ENCODE measurements around the gene FCHO1. TPM values are rescaled to one million over a fixed set of nuclear protein-coding genes. Genes with fewer than 3 reads are reported as not detected.
A peak's percentile ranks its signal among the peaks of the same experiment; 100 is the strongest.
"Not testable (repeated sequence)": the region's sequence is repeated elsewhere in the genome, so short reads cannot be mapped to it uniquely, and the experiment has no call there.

The FCHO1 gene
- total RNA-seq, 3 donors from 2014 or later = 1.6 to 5.3 (median 2.9) TPM

DNA sequence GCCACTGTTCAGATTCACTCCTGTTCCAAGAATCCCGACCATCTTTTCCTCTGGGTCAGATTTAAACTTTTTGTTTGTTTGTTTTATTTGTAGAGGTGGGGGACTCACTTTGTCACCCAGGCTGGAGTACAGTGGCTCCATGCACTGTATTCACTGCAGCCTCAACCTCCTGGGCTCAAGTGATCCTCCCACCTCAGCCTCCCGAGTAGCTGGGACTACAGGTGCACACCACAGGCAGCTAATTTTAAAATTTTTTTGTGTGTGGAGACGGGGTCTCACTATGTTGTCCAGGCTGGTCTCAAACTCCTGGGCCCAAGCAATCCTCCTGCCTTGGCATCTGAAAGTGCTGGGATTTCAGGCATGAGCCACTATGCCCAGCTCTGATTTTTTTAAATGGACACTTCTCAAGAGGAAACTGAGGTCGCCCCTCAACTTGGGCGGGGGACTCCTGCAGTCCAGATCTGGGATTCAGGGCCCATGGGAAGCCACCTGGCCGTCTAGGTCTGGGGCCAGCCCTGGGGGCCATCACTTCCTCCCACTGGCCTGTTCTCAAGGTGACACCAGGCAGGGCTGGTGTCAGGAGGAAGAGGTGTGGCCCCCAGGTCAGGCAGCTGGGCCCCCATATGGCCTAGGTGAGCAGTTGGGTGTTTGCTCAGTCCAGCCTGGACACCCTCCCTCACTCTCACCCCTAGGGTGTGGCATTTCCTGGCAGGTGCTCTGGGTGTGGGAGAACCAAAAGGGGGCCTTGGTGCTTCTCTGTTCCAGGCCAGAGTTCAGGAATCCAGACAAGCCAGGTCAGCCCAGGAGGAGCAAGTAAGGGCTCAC lies 44.9 kb downstream of the FCHO1 start:
- no peaks in the 10 kb centered on the region for H3K4me1 ChIP-seq
- no peak for DNase-seq (ENCODE audit: low spot score in 2 of 2)
- H3K36me3 ChIP-seq = no peaks in the 10 kb centered on the region
- intact Hi-C loops (cut with DNase I; ENCODE audit: low total_unique reads) = loop anchor here (5.0 kb wide), 1 partner anchor 769 kb away; the partner anchor contains the start of gene CPAMD8
- no peaks in the 10 kb centered on the region for H3K9me3 ChIP-seq
- H3K27me3 ChIP-seq = peaks cover 0 to 20% of the 10 kb centered on the region in 2 donors
- H3K27ac ChIP-seq = peak overlapping the region; percentile 22 to 55
- TF ChIP-seq POLR2AphosphoS5 (IDR thresholded peaks at IDR 0.05) = no peak
- TF ChIP-seq, protein P1, sequence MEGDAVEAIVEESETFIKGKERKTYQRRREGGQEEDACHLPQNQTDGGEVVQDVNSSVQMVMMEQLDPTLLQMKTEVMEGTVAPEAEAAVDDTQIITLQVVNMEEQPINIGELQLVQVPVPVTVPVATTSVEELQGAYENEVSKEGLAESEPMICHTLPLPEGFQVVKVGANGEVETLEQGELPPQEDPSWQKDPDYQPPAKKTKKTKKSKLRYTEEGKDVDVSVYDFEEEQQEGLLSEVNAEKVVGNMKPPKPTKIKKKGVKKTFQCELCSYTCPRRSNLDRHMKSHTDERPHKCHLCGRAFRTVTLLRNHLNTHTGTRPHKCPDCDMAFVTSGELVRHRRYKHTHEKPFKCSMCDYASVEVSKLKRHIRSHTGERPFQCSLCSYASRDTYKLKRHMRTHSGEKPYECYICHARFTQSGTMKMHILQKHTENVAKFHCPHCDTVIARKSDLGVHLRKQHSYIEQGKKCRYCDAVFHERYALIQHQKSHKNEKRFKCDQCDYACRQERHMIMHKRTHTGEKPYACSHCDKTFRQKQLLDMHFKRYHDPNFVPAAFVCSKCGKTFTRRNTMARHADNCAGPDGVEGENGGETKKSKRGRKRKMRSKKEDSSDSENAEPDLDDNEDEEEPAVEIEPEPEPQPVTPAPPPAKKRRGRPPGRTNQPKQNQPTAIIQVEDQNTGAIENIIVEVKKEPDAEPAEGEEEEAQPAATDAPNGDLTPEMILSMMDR (IDR thresholded peaks at IDR 0.05) = no peak
- no peak for TF ChIP-seq POLR2A (IDR thresholded peaks at IDR 0.05)
- peak overlapping the region in 1 of 3 donors; percentile 44 for H3K4me3 ChIP-seq

DNA sequence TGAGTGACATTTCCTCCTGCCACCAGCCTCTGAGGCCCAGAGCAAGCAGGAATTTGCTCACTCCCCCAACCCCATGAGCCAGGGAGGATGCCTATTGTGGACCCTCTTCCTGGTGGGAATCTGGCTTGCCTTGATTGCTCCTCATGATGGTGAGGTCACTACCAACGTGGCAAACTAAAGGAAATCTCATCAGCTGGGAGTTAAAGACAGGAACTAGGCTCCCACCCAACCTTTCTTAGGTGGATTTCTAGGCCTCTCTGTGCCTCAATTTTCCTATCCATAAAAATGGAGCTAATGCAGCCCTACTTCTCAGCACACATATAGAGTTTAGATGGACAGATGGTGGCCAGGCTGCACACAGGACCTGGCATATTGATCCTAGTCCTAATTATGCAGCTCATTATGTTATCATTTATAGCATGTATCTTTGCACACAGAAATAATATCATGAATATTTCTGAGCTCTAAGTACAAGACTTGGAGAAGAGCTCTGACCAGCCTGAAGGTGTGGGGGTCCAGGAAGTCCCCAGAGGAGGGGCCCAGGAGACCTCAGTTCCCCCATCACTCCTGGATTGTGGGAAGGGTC lies 45.7 kb downstream of the FCHO1 start:
- Histone ChIP-seq H3K9me3 (no peaks in the 10 kb centered on the region), H3K4me1 (no peaks in the 10 kb centered on the region), H3K27ac (peak overlapping the region; percentile 22 to 61), H3K36me3 (no peaks in the 10 kb centered on the region), H3K4me3 (no peak overlapping the region), H3K27me3 (peaks cover 0 to 20% of the 10 kb centered on the region in 2 donors)
- no peak for DNase-seq (ENCODE audit: low spot score in 2 of 2)
- TF ChIP-seq POLR2A (IDR thresholded peaks at IDR 0.05) = no peak
- TF ChIP-seq POLR2AphosphoS5 (IDR thresholded peaks at IDR 0.05) = no peak
- TF ChIP-seq, protein P1 (IDR thresholded peaks at IDR 0.05) = no peak
- intact Hi-C loops (cut with DNase I; ENCODE audit: low total_unique reads) = loop anchor here (5.0 kb wide), 1 partner anchor 770 kb away; the partner anchor contains the start of gene CPAMD8

DNA sequence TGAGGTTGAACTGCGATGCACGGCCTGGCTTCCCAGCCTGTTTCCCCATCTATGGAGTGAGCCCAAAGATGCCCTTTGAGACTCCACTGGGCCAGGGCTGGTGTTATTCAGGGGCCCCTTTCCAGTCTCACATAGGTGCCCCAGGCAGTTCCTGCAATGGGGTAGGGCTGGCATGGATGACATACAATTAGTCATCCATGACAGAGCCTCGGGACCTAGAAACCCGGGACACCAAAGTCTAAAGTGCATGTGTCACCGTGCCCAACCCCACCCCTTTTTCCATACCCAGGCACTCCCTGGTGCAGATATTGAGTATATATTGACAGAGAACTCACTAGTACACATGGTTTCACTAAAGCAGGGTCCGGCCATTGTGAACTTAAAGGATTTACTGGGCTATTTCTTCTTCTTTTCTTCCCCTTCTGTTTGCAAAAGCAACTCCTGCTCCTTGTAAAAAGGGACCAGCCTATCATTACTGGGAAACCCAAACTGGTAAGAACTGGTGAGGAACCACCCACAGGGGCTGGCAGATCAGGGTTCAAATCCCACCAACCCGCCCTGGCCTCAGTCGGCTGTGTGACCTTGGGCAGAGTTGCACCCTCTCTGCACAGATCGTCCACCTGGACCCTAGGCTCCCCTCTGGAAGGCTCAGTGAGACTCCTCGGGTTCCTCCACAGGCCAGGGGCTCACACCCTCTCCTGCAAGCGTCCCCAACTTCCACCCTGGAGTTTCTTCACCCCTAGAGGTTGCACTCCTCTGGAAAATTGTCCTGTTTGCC lies 46.3 kb downstream of the FCHO1 start:
- intact Hi-C loops (cut with DNase I; ENCODE audit: low total_unique reads) = loop anchor here (5.0 kb wide), 1 partner anchor 770 kb away; the partner anchor contains the start of gene CPAMD8
- TF ChIP-seq, protein P1 (IDR thresholded peaks at IDR 0.05) = no peak
- TF ChIP-seq POLR2AphosphoS5 (IDR thresholded peaks at IDR 0.05) = no peak
- H3K27ac ChIP-seq = peak overlapping the region; percentile 43 to 61
- no peaks in the 10 kb centered on the region for H3K36me3 ChIP-seq
- H3K4me3 ChIP-seq = no peak overlapping the region
- H3K4me1 ChIP-seq = no peaks in the 10 kb centered on the region
- H3K27me3 ChIP-seq = peaks cover 0 to 20% of the 10 kb centered on the region in 2 donors
- no peak for DNase-seq (ENCODE audit: low spot score in 2 of 2)
- no peaks in the 10 kb centered on the region for H3K9me3 ChIP-seq

DNA sequence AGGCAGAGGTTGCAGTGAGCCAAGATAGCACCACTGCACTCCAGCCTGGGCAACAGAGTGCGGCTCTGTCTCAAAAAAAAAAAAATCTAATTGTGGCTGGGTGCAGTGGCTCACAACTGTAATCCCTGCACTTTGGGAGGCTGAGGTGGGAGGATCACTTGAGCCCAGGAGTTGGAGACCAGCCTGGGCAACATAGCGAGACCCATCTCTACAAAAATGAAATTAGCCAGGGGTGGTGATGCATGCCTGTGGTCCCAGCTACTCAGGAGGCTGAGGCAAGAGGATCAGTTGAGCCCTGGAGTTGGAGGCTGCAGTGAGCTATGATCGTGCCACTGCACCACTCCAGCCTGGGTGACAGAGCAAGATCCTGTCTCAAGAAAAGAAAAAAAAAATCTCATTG lies 47.3 kb downstream of the FCHO1 start:
- H3K9me3 ChIP-seq; DNase-seq (ENCODE audit: low spot score in 2 of 2); H3K4me3 ChIP-seq; H3K27ac ChIP-seq; H3K36me3 ChIP-seq; H3K4me1 ChIP-seq: not testable (repeated sequence)
- intact Hi-C loops (cut with DNase I; ENCODE audit: low total_unique reads) = loop anchor here (5.0 kb wide), 1 partner anchor 771 kb away; the partner anchor contains the start of gene CPAMD8
- H3K27me3 ChIP-seq = peaks cover 0 to 20% of the 10 kb centered on the region in 2 donors

DNA sequence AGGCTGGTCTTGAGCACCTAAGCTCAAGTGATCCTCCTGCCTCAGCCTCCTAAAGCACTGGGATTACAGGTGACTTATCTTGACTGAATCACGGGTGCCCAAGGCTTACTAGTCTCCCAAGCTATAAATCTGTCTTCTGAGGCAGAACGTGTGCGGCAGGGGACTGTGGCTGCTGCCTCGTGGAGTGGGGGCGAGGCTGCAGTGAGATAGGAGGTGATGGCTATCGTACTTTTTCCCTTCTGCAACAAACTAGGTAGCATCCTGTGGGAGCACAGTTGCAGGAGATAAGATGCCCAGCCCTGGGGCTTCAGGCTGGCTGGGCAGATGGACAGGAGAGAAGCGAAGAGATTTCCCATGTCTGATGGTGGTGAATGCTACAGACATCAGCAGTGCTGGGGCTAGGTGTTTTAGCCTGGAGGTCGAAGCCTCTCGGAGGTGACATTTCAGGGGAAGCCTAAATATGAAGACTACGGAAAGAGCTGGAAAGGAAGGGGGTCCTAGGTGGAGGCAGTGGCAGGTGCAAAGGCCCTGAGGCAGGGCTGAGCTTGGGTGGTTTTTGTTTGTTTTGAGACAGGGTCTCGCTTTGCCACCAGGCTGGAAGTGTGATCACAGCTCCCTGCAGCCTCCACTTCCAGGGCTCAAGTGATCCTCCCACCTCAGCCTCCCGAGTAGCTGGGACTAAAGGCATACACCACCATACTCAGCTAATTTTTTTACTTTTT lies 51.0 kb downstream of the FCHO1 start:
- intact Hi-C loops (cut with DNase I; ENCODE audit: low total_unique reads) = no loop called here
- Histone ChIP-seq H3K9me3 (no peaks in the 10 kb centered on the region), H3K4me3 (no peak overlapping the region), H3K4me1 (no peaks in the 10 kb centered on the region), H3K27ac (peak overlapping the region in 1 of 2 donors; percentile 21), H3K36me3 (no peaks in the 10 kb centered on the region), H3K27me3 (no peaks in the 10 kb centered on the region)
- TF ChIP-seq POLR2A (IDR thresholded peaks at IDR 0.05) (no peak), POLR2AphosphoS5 (IDR thresholded peaks at IDR 0.05) (no peak)
- TF ChIP-seq, protein P1 (IDR thresholded peaks at IDR 0.05) = no peak
- DNase-seq (ENCODE audit: low spot score in 2 of 2) = no peak
